NCI-H524 (cell line): Measurements from ENCODE around the gene VMAC.

Source experiments
- DNase-seq, 2 experiments: peaks; one replicate each; lab custom pipeline; 2025; lab: John Stamatoyannopoulos, UW

Gene VMAC

DNA sequence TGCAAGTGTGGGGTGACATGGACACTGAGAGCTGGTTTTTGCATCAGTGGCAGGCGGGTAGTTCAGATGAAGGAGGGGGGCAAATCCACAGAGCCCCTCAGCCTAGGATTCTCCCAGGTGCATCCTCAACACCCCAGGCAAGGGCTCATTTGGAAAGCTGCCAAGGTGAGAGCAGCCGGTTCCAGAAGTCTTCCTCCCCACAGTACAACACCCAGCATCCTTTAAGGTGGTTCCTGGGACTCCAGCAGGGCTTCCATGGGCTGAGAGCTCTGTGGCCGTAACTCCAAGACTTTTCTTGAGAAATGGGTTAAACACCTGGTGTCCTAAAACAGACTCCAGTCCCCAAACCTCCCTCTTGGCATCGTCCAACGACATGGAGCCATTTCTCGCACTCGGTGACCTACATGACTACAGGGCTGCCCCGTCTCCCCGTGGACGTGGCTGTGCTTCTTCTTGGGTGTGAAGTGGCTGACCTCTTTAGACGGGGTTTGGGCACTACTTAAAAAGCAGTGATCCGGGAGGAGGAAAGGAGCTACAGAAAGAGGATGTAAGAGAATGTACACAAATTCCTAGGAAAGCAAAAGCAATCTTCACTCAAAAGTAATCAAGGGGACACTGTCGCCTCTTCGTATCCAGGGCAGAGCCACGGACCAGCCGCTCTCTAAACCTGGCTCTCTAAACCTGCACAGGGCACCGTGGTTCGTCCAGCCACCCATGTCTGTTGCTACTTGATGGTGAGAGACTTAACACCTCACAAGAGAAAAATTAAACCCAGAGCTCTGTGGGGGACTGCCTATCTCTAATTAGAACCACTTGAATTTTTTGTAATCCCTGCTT, 47.7 kb downstream of the VMAC start:
- DNase-seq: no peak

DNA sequence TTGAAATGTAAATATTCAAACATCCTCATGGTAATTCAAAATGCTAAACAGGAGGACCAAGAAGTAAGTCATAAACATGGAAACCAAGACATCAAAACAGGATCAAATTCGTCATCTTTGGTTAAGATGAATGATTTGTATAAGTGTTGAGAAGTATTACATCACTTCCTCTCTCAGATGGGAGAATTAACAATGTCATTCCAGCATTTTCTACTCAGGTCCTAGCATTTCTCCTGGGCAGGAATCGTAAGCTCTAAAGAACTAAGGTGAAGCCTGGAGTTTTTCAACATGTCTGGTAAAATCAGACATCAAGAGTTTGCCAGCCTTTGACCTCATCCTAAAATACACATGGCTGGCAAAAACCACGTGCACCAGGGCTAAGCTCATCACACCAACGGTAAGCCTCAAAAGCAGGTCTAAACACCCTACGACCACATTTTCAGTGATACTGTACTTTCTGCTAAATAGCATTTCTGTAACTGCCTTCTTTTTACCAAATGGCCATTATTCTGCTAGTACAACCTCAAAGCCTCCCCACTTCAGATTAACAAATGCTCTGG, 48.4 kb downstream of the VMAC start:
- no peak for DNase-seq

DNA sequence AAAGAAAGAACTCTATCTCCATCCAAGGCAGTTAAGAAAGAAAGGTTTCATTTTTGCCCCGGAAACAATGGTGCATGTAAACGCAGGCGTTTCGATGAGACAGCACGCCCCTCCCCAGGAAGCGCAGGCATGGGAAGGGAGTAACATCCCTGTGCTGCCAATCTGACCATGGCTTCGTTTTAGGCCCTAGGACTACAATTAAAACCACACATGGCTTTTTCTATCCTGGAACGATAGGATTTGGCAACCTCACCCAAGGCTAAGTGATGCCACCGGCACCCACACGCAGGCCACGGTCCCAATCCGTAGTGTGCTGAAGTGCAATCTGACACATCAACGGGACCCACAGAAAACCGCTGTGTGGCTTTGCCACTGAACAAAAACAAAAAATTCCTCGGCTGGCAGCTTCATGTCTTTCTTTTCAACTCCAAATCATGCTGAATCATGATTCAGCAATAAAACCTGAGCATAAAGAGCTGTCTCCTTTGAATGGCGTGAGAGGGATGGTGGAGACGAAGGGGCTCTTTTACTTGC, 49.1 kb downstream of the VMAC start:
- DNase-seq: no peak

DNA sequence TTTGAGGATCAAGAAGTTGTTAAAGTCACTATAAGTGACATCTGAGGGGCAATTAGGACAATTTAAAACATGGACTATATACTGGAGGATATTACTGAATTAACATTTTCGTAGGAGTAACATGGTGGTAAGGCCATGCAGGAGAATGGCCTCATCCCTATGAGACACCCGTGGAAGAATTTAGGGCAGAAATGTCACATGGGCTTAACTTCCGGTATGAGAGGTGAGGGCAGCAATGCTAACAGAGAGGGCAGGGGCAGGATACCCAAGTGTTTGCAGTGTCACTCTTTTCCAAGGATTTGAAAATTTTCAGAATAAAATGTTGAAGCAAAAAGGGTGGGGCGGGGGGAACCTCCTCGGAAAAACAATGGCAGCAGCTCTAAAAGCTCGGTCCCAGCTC, 49.6 kb downstream of the VMAC start:
- no peak for DNase-seq

DNA sequence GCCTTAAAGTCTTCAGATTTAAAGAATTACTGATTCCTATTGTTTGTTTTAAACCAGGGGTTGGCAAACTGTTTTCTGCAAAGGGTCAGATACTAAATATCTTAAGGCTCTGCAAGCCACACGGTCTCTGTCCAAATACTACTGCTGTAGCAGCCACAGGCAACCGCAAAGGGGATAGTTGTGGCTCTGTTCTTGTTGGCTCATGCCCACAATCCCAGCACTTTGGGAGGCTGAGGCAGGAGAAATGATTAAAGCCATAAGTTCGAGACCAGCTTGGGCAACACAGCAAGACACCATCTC, 50.9 kb downstream of the VMAC start:
- DNase-seq: no peak

DNA sequence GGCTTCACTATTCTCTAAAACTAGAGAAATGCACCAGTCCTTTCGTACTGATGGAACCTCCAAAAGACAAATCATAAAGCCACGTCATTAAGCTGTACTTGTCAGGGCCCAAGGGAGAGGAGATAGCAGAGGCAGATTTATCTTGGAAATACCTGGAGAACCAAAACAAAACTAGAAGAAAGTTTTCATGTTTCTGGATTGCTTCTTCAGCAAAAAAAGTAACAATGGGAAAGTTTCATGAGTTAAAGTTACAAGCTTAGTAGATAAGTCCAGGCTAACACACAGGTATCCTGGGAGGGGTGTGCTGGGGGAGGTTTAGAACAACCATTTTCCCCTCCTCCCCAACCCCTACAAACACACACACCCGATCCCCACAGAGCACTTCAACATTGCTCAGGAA, 51.7 kb downstream of the VMAC start:
- no peak for DNase-seq

DNA sequence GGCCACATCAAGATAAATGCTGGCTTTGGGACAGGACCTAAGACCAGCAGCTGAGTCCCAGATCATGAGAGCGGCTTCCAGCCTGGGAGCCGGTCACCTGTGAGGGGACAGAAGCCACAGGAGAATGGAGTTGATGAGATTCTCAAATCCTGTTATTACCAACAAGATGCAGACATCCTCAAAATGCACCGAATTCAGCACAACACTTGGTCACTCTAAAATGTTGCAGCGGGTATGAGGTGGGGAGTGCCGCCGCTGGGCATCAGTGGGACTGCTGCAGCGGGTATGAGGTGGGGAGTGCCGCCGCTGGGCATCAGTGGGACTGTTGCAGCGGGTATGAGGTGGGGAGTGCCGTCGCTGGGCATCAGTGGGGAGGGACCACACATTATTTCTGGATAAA, 52.1 kb downstream of the VMAC start:
- DNase-seq: no peak

DNA sequence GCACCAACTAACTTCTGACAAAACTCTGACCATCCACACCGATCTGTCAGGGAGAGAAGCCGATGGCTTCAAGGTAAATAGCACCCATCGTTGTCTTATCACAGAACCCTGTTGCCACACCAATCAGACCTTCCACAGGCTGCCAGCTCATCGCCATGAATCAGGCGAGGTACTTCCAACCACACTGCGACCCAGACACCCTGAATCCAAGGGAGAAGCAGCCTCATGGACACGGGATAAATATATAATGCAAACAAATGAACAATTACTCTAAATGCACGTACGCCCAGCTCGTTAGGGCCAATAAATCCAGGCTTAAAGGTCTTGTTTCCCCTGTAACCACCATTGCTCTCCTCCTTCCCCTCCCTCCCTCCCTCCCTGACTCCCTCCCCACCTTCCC, 52.5 kb downstream of the VMAC start:
- no peak for DNase-seq

DNA sequence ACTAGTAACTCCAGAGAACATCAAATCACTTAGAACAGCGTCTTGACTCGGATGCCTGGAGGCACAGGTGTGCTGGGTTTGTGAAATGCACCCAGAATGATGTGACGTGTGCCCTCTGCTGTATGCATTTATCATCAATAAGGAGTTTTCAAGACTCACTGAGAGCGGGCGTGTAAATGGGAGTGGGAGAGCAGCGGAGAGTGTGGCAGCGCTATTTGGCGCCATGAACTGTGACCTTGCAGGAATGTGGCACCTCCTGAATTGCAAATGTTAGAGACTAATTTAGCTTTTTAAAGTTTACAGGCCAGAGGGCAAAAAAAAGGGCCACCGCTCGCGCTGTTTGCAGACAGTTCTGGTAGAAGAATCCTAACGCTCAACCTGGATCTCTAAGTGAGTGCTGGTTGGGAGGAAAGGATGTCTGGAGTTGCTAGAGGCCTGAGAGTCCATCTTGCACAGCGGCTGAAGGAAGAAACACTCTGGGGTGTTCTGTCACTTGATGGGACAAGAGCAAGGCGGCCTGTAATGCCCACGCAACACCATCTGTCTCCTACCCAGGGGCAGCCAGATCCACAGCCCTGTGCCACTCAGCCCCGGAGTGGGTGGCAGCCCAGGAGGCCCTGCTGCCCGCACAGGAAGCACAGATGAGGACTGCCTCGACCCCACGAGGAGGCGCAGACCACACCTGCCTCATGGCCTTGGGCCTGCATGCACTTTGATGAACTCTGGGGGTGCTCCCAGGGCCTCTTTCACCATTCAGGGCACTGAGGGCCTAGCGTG, 53.6 kb downstream of the VMAC start:
- DNase-seq: peak; percentile 10 to 21

DNA sequence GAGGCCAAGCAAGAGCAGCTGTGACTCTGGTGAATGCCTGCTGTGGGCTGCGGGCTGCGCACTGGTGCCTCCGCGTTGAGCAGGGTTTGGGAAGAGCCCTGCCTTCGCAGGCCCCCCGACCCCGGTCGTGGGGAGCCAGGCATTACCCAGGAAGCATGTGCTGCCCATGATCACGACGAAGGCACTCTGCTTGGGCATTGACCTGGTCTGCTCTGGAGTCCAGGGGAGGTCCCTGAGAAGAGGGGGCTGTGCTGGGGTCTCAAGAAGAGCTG, 54.1 kb downstream of the VMAC start:
- DNase-seq: no peak

DNA sequence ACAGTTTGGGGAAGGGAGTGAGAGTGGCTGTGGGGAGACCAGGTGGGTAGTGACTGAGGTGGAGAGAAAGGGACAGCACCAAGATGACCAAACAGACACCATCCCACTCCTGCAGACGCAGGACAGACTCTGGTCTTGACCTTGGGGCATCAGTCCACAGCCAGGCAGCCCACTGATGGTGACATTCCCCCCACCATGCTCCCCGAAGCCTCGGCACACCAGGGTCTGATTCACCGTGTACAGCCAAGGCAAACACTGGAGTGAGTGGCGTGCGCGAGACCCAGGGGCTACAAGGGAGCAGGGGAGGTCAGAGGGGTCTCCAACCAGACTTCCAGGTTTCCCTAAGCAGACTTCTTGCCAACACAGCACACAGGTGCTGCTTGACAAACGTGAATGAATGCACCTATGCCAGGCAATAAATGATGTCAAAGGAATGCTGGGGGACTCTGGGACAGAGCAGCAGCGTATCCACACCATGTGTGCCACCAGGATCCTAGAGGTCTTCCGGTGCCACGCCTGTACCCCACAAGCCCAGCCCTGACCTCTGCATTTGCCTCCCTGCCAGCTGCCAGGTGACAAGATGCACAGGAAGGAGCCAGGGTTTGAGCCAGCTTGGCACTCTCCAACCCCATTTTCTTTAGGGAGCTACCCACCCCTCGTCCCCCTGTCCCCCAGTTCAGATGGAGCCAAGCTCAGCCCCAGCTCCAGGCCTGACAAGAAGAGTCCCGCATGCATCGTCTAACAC, 54.8 kb downstream of the VMAC start:
- no peak for DNase-seq
